DMS53 treated with DMSO at 0.1 percent for 48 hours (cell line): ENCODE results near the gene ADAMTS13.
"Not testable (repeated sequence)": the region's sequence is repeated elsewhere in the genome, so short reads cannot be mapped to it uniquely, and the experiment has no call there.

ENCODE experiments used
- DNase-seq: peaks from one replicate; lab custom pipeline; 2025; ENCODE audit not compliant: unreplicated experiment; lab: John Stamatoyannopoulos, UW

ADAMTS13 gene

DNA sequence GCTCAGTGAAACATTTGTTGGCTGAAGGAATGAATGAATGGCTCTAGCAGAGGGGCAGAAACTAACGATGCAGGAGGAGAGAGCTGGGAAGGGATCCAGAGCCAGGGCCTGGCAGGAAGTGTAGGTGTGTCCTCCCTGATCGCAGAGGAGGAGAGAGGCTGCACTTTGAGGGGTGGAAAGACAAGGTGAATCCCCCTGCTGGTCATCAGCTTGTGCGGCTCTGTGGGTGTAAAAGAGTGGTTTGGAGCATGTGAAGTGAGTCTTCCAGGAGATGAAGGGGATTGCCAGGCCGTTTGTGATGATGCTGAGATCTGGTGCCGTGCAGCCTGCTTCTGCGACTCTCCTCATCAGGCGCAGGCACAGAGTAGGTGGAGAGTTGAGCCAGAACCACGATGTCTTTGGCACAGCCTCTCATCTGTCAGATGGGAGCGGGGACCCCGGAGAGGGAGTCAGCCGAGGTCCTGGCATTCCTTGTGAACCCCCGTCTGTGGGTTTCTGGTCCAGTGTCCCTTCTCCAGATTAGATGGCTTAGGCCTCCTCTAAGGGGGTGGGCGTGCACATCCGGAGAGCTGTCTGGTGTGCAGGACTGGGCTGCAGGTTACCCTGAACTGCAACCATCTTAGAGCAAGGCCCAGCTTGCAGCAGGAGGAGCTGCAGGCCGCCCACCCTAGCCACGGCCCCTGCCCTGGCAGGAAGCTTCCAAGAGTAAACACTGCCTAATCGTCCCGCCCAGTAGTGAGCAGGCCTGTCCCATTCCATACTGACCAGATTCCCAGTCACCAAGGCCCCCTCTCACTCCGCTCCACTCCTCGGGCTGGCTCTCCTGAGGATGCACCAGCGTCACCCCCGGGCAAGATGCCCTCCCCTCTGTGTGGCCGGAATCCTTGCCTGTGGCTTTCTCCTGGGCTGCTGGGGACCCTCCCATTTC, at the start of gene ADAMTS13:
ADAMTS13 (plus strand) TSS at position 753 of the 928 bp plus-strand sequence; CDS start at position 830, 77 bp downstream.
- DNase-seq = no peak

DNA sequence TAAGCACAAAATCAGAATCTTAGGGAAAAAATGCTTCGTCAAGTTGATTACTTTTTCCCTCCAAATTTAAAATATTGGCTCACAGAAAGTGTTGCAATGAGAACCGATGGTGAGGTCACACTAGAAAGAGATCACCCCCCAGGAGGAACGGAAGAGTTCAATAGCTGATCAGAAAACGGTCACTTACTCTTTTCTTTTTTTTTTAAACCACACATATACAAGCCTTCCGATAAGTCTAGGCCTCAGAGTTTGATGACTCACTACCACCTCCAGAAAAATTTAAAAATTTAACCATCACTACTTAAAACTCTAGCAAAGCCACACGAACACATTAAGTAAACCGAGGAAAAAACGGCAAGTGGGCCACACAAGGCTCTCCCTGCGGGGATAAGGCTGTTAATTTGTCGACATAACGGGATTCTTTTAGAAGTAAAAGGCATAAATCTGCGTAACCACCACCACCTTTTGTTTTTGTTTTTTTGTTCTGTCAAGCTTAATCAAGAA, 47.5 kb upstream of the ADAMTS13 start:
- DNase-seq = no peak

DNA sequence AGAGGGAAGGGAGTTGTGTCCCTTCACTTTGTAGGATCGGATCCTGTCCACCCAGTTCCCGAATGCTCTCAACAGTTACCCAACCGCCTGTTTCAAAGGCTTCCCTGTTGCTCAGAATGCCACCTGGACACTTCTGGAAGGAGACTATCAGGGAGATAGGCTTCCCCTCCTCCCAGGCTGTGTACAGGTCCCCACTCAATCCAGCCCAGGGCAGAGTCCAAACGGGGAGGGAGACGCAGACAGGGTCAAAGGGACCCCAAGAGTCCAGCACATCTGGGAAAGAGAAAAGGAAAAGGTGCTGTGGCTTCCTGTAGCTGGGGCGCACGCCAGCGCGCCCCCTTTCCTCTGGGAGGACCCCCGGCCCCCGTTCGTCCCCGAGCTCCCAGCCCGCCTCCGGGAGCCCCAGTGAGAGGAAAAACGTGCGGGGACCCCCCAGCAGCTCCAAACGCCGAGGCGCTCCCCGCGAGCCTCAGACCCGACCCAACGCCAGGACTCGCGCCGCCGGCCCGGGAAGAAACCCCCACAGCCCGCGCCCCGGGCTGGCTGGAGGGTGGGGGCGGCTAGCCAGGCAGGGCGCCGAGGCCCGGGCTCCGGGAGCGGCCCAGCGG, 46.9 kb upstream of the ADAMTS13 start:
- DNase-seq = peak; percentile 22

DNA sequence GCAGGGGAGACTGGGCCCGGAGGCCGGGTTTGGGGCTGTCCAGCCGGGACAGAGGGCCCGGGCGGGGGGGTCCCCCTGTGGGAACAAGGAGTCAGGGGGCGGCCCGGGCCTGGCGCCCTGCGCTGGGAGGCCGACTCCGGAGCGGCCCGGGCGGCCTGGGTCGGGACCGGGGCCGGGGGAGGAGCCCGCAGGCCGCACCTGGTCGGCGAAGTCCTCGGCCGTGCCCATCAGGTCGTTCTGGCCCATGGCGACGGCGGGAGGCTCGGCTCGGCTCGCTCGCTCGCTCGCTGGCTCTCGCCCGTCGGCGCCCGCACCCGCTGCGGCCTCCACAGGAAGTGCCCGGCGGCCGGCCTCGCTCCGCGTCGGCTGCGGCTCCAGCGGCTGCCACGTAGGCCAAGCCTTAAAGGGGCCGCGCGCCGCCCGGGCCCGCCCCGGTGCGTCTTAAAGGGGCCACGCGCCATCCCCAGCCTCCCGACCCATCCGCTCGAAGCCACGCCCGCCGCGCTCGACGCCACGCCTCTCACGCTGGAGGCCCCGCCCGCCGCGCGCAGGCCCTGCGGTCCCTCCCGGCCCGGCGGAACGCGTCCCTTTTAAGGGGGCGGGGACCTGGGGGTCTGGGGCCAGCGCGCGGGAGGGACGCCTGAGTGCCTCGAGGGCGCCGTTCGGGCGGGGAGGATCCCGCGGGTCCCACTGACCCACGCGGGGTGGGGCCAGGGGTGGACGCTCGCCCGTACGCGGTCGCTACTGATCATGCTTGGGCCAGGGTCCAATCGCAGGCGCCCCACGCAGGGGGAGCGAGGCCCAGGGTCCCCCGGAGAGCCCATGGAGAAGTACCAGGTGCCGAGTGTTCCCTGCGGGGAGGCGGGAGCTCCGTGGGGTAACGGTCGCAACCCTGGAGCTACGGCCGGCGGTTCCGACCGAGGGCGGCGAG, 46.2 kb upstream of the ADAMTS13 start, which contains the start of the genes STKLD1 and SURF4:
STKLD1 (plus strand) TSS at position 643 of the 931 bp plus-strand sequence; CDS start at position 751, 108 bp downstream.
SURF4 (minus strand) TSS at position 337 of the 931 bp plus-strand sequence; CDS start at position 246, 91 bp downstream.
- DNase-seq = peak; percentile 89

DNA sequence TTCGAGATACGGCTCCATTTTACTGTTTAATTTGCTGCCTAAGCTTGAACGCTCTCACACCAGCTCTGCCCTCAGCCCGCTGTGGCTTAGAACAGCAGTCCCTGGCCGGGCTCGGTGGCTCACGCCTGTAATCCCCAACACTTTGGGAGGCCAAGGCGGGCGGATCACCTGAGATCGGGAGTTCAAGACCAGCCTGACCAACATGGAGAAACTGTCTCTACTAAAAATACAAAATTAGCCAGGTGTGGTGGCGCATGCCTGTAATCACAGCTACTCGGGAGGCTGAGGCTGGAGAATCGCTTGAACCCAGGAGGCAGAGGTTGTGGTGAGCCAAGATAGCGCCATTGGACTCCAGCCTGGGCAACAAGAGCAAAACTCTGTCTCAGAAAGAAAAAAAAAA, 44.9 kb upstream of the ADAMTS13 start:
- DNase-seq = not testable (repeated sequence)

DNA sequence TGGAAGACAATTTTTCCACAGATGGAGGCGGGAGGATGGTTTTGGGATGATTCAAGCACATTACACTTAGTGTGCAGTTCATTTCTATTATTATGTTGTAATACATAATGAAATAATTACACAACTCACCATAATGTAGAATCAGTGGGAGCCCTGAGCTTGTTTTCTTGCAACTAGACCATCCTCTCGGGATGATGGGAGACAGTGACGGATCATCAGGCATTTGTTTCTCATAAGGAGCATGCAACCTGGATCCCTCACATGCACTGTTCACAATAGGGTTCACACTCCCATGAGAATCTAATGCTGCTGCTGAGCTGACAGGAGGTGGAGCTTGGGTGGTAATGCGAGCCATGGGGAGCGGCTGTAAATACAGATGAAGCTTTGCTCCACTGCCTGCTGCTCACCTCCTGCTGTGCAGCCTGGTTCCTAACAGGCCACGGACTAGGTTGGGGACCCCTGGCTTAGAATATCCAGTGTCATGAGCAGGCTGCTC, 44.4 kb upstream of the ADAMTS13 start:
- DNase-seq = no peak

DNA sequence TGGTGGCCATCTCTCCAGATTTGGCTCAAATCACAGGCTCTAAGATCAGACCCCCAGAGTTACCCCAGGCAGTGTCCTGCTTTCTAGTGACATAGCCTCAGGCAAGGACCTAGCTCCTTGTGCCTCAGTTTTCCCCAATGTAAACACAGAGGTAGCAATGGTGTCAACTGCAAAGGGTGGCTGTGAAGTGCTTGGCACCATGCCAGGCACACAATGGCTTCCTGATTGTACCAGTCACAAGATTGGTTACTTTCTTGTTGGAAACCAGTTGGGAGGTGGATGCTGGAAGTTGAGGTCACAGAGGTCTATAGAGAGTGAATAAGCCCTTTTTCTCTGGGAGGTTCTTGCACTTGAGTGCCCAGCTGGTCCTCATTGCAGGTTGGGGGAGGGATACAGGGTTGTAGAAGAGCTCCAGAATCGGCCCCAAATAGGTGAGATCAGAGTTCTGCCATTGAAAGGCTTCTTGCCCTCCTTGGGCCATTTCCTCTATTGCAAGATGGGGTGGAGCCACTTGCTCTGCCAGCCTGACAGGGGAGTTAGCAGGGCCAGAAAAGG, 43.7 kb upstream of the ADAMTS13 start:
- DNase-seq = no peak

DNA sequence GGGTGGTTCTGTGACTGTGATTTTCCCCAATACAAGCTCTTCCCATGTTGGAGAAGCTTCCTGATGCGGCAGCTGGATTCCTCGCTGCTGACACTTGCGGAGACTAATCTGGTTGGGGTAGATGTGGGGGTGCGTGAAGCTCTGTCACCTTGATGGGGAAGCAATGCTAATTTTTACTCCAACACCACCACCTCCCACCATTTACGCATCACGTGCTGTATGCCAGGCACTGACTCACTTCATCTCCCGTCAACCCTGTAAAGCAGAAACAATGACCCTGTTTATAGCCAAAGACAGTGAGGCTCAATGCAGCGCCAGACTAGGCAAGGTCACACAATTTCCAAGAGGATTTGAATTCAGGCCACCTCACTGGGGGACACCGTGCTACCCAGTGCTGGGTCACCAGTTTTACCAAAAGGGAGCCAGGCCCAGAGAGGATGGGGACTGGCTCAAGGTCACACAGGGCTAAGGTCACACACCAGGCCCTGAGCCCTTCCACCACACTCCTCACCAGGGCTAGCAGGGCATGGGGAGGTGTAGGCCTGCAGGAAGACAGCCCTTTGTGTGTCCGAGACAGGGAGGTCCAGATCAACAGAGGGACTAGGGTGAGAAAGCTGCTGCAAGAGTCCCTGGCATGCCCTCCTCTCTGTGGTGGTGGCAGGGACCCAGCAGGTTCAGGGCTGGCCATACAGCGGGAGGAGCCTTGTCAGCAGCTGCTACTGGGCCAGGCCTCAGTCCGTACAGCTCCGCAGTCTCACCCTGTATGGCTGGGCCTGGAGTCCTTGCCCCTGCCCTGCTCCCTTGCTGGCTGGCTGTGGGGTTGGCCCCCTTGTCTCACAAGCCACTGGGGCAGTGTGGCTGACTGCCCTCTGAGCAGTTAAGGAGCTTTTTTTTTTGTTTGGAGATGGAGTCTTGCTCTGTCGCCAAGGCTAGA, 42.7 kb upstream of the ADAMTS13 start:
- no peak for DNase-seq

DNA sequence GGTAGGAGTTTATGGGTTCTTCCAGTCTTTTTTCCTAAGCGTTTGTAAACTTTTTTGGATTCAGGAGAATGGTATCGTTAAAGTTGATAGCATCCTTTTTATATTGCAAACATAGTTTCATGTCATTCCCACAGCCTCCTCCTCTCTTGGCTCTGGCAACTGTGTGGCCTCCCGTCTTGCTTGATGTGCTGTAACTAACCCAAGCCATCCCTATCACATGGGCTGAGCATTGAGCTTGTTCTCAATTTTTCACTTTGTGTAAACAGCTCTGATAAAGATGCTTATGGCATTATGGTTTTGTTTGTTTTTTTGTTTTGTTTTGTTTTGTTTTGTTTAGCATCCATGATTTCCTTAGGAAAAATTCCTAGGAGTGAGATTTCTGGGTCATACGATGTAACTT, 41.4 kb upstream of the ADAMTS13 start:
- DNase-seq = no peak

DNA sequence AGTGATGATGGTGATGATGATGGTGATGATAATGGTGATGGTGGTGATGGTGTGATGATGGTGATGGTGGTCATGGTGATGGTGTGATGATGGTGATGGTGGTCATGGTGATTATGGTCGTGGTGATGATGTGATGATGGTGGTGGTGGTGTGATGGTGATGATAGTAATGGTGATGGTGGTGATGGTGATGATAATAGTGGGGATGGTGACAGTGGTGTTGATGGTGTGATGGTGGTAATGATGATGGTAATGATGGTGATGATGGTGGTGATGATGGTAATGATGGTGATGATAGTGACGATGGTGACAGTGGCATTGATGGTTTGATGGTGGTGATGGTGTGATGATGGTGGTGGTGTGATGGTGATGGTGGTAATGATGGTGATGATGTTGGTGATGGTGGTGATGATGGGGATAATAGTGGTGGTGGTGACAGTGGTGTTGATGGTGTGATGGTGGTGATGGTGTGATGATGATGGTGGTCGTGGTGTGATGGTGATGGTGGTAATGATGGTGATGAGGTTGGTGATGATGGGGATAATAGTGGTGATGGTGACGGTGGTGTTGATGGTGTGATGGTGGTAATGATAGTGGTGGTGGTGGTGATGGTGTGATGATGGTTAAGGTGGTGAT, 39.5 kb upstream of the ADAMTS13 start:
- no peak for DNase-seq

DNA sequence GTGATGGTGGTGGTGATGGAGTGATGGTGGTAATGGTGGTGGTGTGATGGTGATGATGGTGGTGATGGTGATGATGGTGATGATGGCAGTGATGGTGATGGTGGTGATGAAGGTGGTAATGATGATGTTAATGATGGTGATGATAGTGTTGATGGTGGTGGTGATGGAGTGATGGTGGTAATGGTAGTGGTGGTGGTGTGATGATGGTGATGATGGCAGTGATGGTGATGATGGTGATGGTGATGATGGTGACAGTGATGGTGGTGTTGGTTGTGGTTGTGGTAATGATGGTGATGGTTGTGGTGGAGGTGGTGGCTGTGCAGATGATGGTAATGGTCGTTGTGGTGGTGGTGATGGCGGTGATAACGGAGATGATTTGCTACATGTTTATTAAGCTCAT, 38.7 kb upstream of the ADAMTS13 start:
- no peak for DNase-seq

DNA sequence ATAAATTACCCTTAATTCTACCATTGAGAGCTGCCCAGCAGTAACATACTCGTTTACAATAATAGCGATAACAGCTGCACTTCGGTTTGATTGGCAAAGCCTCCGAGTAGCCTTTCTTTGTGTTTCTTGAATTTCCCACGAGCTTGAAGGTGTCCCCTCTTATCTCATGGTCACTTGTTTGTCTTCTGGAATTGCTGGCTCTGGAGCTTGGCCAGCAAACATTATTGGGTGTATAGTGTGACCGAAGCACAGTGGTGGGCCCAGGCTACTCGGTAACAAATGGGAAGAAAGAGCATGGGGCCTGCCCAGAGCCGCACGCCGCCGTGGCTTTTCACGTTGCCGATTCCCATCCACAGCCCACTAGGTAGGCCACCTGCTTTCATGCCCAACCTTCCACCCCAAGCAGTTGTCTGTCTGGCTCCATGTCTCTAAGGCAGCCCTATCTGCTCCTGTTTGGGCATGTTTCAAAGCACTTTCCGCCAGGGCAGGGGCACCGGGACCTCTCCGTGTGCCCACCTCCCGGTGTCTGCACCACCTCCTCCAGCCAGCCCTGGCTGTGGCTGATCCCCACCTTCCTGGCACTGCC, 37.3 kb upstream of the ADAMTS13 start:
- DNase-seq = no peak

DNA sequence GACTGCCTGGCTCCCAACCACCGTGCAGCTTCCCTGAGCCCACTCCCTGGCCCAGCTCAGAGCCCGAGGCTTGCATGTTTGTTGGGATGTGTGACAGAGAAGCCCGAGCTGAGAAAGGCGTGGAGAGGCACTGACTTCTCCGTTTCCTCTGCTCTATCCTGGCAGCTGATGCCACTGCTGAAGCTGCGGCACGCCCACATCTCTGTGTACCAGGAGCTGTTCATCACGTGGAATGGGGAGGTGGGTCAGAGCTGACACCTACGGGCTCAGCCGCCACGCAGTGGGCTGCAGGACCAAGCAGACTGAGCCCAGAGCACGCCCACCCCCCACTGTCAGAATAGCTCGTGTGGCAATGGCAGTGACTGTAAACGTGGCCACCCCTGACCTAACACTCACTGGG, 36.7 kb upstream of the ADAMTS13 start:
- DNase-seq = no peak

DNA sequence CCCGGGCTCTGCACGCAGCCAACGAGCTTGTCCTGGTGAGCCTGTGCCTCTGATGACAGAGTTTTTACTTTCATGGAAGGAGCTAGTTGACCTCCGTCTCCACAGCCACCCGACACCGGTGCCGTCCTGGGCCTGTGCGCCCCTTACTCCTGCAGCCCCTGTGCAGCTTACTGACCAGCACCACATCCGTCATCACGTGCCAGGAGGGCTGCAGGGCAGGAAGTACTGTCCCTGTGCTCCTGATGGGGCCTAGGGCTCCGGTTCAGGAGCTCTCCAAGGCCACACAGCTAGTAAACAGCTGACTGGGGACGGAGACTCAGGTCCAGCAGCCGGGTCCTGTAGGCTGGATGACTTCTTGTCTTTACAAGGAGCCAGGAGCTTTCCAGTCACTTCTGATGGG, 35.8 kb upstream of the ADAMTS13 start:
- DNase-seq = no peak

DNA sequence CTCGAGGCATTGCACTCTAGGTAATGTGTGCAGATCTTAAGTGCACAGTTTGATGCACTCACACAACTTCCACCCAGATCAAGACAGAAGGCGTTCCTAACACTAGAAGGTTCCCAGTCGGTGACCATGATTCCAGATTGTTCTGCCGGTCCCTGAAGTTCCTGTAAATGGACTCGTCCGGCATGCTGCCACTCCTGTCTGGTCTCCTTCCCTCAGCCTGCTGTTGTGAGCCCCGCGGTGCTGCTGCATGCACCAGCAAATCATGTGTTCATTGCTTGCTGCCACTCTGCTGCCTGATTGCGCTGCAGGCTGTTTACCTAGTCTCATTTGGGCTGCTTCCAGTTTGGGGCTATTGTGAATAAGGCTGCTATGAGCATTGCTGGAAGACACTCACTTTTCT, 34.5 kb upstream of the ADAMTS13 start:
- no peak for DNase-seq

DNA sequence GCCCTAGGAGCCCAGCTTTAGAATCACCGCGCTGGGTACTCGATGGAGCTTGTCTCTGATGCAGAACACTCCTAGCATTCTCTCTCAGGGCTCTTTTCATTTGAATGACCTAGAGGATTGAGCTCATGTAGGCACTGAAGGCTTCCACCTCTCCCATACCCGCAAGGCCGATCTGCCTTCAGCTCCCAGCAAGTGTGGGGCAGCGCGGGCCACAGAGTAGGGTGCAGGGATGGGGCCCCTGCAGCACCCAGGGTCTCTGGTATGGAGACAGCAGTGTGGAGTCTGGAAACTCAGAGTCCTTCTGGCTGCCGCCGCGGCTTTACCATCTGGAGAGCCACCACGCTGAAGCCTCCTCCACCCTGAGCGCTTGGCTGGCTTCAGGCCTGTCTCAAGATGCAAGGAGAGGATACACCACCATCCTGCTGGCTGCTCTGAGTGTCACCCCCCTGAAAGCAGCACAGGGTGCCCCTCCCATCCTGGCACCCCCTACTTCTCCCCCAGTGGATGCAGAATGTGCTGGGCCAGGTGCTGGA, 33.1 kb upstream of the ADAMTS13 start:
- no peak for DNase-seq

DNA sequence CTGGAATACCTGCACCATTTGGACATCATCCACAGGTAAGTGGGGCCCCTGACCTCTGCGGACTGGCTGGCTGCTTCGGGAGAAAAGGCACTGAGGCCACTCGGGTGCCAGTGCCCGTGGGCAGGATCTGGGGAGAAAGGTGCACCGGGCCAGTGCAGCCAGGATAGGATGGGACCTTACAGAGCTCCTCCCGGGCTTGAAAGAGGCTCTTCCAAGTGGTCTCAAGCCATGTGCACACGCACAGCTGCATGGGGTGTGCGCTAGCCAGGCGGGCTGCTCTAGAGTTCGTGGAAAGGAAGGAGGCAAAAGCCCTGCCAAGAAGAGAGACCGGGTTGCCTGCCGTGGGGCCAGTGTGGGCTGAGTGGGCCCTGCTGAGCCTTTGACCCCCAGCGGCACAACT, 32.6 kb upstream of the ADAMTS13 start:
- no peak for DNase-seq

DNA sequence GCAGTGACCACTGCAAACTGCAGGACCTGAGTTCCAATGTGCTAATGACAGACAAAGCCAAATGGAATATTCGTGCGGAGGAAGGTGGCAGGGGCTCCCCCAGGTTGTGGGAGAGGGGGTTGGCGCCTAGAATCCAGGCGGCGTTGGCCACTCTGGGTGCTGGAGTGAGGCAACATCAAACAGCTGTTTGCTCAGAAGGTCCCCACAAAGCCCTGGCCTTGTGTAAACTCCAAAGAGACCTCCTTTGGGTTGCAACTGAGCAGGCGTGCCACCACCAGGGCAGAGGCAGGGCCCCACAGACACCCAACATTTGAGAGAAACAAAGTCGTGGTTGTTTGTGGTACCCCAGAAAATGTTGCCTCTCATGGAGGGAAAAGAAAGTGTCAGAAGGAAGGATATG, 31.5 kb upstream of the ADAMTS13 start:
- no peak for DNase-seq
